DMS53 treated with DMSO at 0.1 percent for 48 hours (cell line): ENCODE measurements around the gene OPCML.

Source experiments
- DNase-seq: peaks from one replicate; lab custom pipeline; 2025; ENCODE audit not compliant: unreplicated experiment; lab: John Stamatoyannopoulos, UW

Gene OPCML

GRCh38 chr11:132957881-132958280 is 574.4 kb downstream of the OPCML start:
- no peak for DNase-seq

- DNase-seq = no peak
These were observed 584.0 kb downstream of the OPCML start for GRCh38 chr11:132948252-132948651.

- no peak for DNase-seq
These were observed 587.7 kb downstream of the OPCML start for GRCh38 chr11:132944569-132944944.

GRCh38 chr11:132943706-132944568 is 588.4 kb downstream of the OPCML start:
- no peak for DNase-seq

- no peak for DNase-seq
These were observed 589.0 kb downstream of the OPCML start for GRCh38 chr11:132943357-132943705.

GRCh38 chr11:132942611-132943356 is 589.5 kb downstream of the OPCML start:
- DNase-seq = no peak

- no peak for DNase-seq
These were observed 590.5 kb downstream of the OPCML start for GRCh38 chr11:132941761-132942160.

GRCh38 chr11:132941024-132941646 is 591.2 kb downstream of the OPCML start:
- peak; percentile 22 for DNase-seq

- DNase-seq = no peak
These were observed 595.3 kb downstream of the OPCML start for GRCh38 chr11:132937016-132937415.

GRCh38 chr11:132935383-132935782 is 596.9 kb downstream of the OPCML start:
- DNase-seq = no peak

- peak; percentile 27 for DNase-seq
These were observed 598.6 kb downstream of the OPCML start for GRCh38 chr11:132933703-132934102.

GRCh38 chr11:132925825-132926469 is 606.4 kb downstream of the OPCML start:
- no peak for DNase-seq

GRCh38 chr11:132921597-132921996 is 610.7 kb downstream of the OPCML start:
- no peak for DNase-seq

GRCh38 chr11:132920451-132921096 is 611.7 kb downstream of the OPCML start:
- no peak for DNase-seq

- no peak for DNase-seq
These were observed 617.7 kb downstream of the OPCML start for GRCh38 chr11:132914600-132914999.

GRCh38 chr11:132913886-132914285 is 618.4 kb downstream of the OPCML start:
- DNase-seq = no peak

GRCh38 chr11:132913295-132913694 is 619.0 kb downstream of the OPCML start:
- DNase-seq = no peak

- DNase-seq = no peak
These were observed 621.1 kb downstream of the OPCML start for GRCh38 chr11:132911186-132911585.

- no peak for DNase-seq
These were observed 622.1 kb downstream of the OPCML start for GRCh38 chr11:132910011-132910760.

GRCh38 chr11:132909021-132909606 is 623.2 kb downstream of the OPCML start:
- no peak for DNase-seq
